Liver (tissue), 3 donors: ENCODE measurements around the gene KATNIP.

Experiments
- CTCF ChIP-seq: fragments of 150-350 bp; IDR thresholded peaks from 2 replicates; pipeline ENCODE4 v1.5.1; 2017; ENCODE audit warnings: improper control_type of control experiment, low read depth, low read length; ENCODE audit not compliant: missing input control
- HNF4A ChIP-seq, 2 donors: conservative IDR thresholded peaks; 2 replicates each; pipeline ENCODE4 v1.6.1; 2016; ENCODE audit warnings: antibody characterized with exemption in 2 of 2, mild to moderate bottlenecking in 2 of 2
- JUND ChIP-seq, 2 donors: IDR thresholded peaks; 2 replicates each; pipeline ENCODE4 v1.6.1; 2016; ENCODE audit warnings: antibody characterized with exemption in 2 of 2
- MAX ChIP-seq: IDR thresholded peaks from 2 replicates; pipeline ENCODE4 v1.6.1; 2016; ENCODE audit warnings: antibody characterized with exemption
- REST ChIP-seq: IDR thresholded peaks from 2 replicates; pipeline ENCODE4 v1.6.1; 2016; ENCODE audit warnings: antibody characterized with exemption, mild to moderate bottlenecking
- TAF1 ChIP-seq: conservative IDR thresholded peaks from 2 replicates; pipeline ENCODE4 v1.6.1; 2016; ENCODE audit warnings: antibody characterized with exemption, mild to moderate bottlenecking
- donor health status: healthy.
- donor health status: healthy.

- TF ChIP-seq JUND (IDR thresholded peaks at IDR 0.05): no peak
- TF ChIP-seq CTCF: no peak
- no peak for TF ChIP-seq MAX
- no peak for TF ChIP-seq TAF1
- no peak for TF ChIP-seq HNF4A (conservative IDR thresholded peaks at IDR 0.05)
- no peak for TF ChIP-seq REST
Observed at GRCh38 chr16:27549464-27549745, 539 bp upstream of the KATNIP start.
